SK-N-SH treated with all-trans-retinoic acid at 6 μM for 48 hours (cell line): ENCODE results near the gene PLEKHM3.

ENCODE experiments used
- ARNTL ChIP-seq: fragments of 450-650 bp; formaldehyde crosslinking; IDR thresholded peaks from 2 replicates; pipeline ENCODE4 v1.5.0; 2020; ENCODE audit warnings: low read depth, mild to moderate bottlenecking, moderate library complexity, borderline replicate concordance
- CSRNP3 ChIP-seq: fragments of 250-450 bp; sonication (Bioruptor Pico); IDR thresholded peaks from 2 replicates; pipeline ENCODE4 v1.5.1; 2021; ENCODE audit warnings: mild to moderate bottlenecking, moderate library complexity
- GLIS3 ChIP-seq: fragments of 250-450 bp; sonication (Bioruptor Pico); IDR thresholded peaks from 2 replicates; pipeline ENCODE4 v1.5.0; 2020; ENCODE audit warnings: mild to moderate bottlenecking, moderate library complexity
- ISL1 ChIP-seq: fragments of 250-450 bp; sonication (Bioruptor Pico); IDR thresholded peaks from 2 replicates; pipeline ENCODE4 v2.1.2; 2022; ENCODE audit warnings: mild to moderate bottlenecking, moderate library complexity
- PATZ1 ChIP-seq: fragments of 250-450 bp; sonication (Bioruptor Pico); IDR thresholded peaks from 2 replicates; pipeline ENCODE4 v1.8.0; 2020; ENCODE audit warnings: mild to moderate bottlenecking, moderate library complexity, borderline replicate concordance
- RARB ChIP-seq: fragments of 250-450 bp; sonication (Bioruptor Pico); IDR thresholded peaks from 2 replicates; pipeline ENCODE4 v1.8.0; 2021; ENCODE audit warnings: mild to moderate bottlenecking, moderate library complexity
- SNAI2 ChIP-seq: fragments of 250-450 bp; sonication (Bioruptor Pico); IDR thresholded peaks from 2 replicates; pipeline ENCODE4 v1.5.0; 2020; ENCODE audit warnings: mild to moderate bottlenecking, moderate library complexity
- TOX ChIP-seq: fragments of 250-450 bp; sonication (Bioruptor Pico); IDR thresholded peaks from 2 replicates; pipeline ENCODE4 v1.8.0; 2021; ENCODE audit warnings: mild to moderate bottlenecking, moderate library complexity, borderline replicate concordance
- ZC3H10 ChIP-seq: fragments of 250-450 bp; sonication (Bioruptor Pico); IDR thresholded peaks from 2 replicates; pipeline ENCODE4 v1.5.1; 2021; ENCODE audit warnings: mild to moderate bottlenecking, moderate library complexity
- ZFP3 ChIP-seq: fragments of 250-450 bp; sonication (Bioruptor Pico); IDR thresholded peaks from 2 replicates; pipeline ENCODE4 v1.5.0; 2020; ENCODE audit warnings: mild to moderate bottlenecking, moderate library complexity
- ZFP30 ChIP-seq: fragments of 450-650 bp; formaldehyde crosslinking; IDR thresholded peaks from 2 replicates; pipeline ENCODE4 v1.5.0; 2022; ENCODE audit warnings: mild to moderate bottlenecking, moderate library complexity
- ZNF70 ChIP-seq: fragments of 450-650 bp; formaldehyde crosslinking; IDR thresholded peaks from 2 replicates; pipeline ENCODE4 v1.5.0; 2020; ENCODE audit warnings: mild to moderate bottlenecking, moderate library complexity
- ZNF8 ChIP-seq: fragments of 450-650 bp; formaldehyde crosslinking; IDR thresholded peaks from 2 replicates; pipeline ENCODE4 v1.5.0; 2020; ENCODE audit warnings: mild to moderate bottlenecking, moderate library complexity
- TF ChIP-seq, protein P1 (sequence below): fragments of 250-450 bp; sonication (Bioruptor Pico); IDR thresholded peaks from 2 replicates; pipeline ENCODE4 v1.8.0; 2021; ENCODE audit warnings: low read depth, mild to moderate bottlenecking, moderate library complexity, borderline replicate concordance

- no peak for TF ChIP-seq ZFP30 (CRISPR knock-in tag)
- TF ChIP-seq PATZ1 (CRISPR knock-in tag): no peak
- TF ChIP-seq ISL1 (CRISPR knock-in tag): no peak
- no peak for TF ChIP-seq ZNF70
- no peak for TF ChIP-seq TOX (CRISPR knock-in tag)
- TF ChIP-seq, protein P1, sequence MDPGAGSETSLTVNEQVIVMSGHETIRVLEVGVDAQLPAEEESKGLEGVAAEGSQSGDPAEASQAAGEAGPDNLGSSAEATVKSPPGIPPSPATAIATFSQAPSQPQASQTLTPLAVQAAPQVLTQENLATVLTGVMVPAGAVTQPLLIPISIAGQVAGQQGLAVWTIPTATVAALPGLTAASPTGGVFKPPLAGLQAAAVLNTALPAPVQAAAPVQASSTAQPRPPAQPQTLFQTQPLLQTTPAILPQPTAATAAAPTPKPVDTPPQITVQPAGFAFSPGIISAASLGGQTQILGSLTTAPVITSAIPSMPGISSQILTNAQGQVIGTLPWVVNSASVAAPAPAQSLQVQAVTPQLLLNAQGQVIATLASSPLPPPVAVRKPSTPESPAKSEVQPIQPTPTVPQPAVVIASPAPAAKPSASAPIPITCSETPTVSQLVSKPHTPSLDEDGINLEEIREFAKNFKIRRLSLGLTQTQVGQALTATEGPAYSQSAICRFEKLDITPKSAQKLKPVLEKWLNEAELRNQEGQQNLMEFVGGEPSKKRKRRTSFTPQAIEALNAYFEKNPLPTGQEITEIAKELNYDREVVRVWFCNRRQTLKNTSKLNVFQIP (CRISPR knock-in tag): no peak
- no peak for TF ChIP-seq ZFP3 (CRISPR knock-in tag)
- TF ChIP-seq GLIS3: no peak
- TF ChIP-seq SNAI2 (CRISPR knock-in tag): no peak
- no peak for TF ChIP-seq ZNF8
- no peak for TF ChIP-seq RARB (CRISPR knock-in tag)
- TF ChIP-seq CSRNP3: no peak
- no peak for TF ChIP-seq ARNTL (CRISPR knock-in tag)
- TF ChIP-seq ZC3H10 (CRISPR knock-in tag): no peak
These were observed 158.3 kb downstream of the PLEKHM3 start for GRCh38 chr2:207867056-207867455.
